HUES6 (cell line): ENCODE results near the gene CAMKK1.

Experiments used
- H3K27ac ChIP-seq: 2 replicates; pipeline ENCODE4 v1.7.0; 2013; ENCODE audit warnings: low read depth, mild to moderate bottlenecking, low read length, inconsistent platforms
- H3K27me3 ChIP-seq: 2 replicates; pipeline ENCODE4 v1.6.1; 2013; ENCODE audit warnings: low read length; ENCODE audit not compliant: control insufficient read depth, insufficient read depth
- H3K36me3 ChIP-seq: 2 replicates; pipeline ENCODE4 v1.6.1; 2013; ENCODE audit warnings: low read length; ENCODE audit not compliant: control insufficient read depth, insufficient read depth
- H3K4me1 ChIP-seq: 2 replicates; pipeline ENCODE4 v1.6.1; 2013; ENCODE audit warnings: low read length; ENCODE audit not compliant: control insufficient read depth, insufficient read depth
- H3K4me3 ChIP-seq: 2 replicates; pipeline ENCODE4 v1.5.1; 2013; ENCODE audit warnings: low read depth, low read length
- H3K9ac ChIP-seq: one replicate; pipeline ENCODE4 v1.6.1; 2013; ENCODE audit warnings: mild to moderate bottlenecking, low read length
- H3K9me3 ChIP-seq: 2 replicates; pipeline ENCODE4 v1.6.1; 2013; ENCODE audit warnings: low read depth, low read length; ENCODE audit not compliant: control insufficient read depth, insufficient read depth

Gene CAMKK1

DNA sequence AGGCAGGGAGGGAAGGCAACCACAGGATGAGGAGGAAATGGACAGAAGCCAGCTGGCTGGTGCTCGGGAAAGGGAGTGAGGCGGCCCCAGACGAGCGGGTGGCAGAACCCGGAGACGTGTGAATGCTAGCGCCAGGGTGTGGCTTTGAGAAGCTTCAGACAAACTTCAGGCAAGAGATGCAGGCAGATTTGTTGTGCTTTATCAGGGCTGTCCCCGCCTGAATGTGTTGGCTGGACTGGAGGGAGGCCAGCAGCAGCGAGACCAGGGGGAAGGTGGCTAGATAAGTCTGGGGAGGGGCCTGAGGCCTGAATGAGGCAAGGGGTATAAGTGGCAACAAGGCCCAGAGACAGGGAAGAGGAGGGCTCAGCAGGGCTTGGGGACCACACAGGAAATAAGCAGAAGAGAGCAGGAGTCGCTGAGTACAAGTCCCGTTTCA, 22.0 kb downstream of the CAMKK1 start:
- Histone ChIP-seq H3K27ac (no peak overlapping the region), H3K4me3 (no peak overlapping the region), H3K27me3 (no peaks in the 10 kb centered on the region), H3K4me1 (no peaks in the 10 kb centered on the region), H3K36me3 (peaks cover 40% of the 10 kb centered on the region), H3K9ac (no peak overlapping the region), H3K9me3 (no peaks in the 10 kb centered on the region)

DNA sequence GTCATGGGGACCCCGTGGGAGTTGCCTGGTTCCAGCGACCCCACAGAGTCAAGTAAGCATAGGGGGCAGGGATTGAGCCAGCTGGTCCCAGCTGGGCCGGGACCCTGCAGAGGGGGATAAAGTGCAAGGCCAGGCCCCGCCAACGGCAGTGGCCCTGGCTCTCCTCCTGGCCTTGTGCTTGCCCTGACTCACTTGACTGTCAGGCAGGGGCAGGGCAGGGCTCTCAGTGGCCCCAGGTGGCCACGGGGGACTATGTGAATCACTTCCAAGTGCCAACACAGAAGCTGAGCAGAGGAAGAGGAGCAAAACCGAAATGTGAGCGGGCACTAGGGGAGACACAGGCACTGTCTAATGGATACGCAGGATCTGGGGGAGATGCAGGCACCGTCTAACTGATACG, 25.2 kb downstream of the CAMKK1 start:
- Histone ChIP-seq H3K4me1 (no peaks in the 10 kb centered on the region), H3K9me3 (no peaks in the 10 kb centered on the region), H3K27ac (no peak overlapping the region), H3K27me3 (no peaks in the 10 kb centered on the region), H3K4me3 (no peak overlapping the region), H3K36me3 (peaks cover 21% of the 10 kb centered on the region), H3K9ac (no peak overlapping the region)

DNA sequence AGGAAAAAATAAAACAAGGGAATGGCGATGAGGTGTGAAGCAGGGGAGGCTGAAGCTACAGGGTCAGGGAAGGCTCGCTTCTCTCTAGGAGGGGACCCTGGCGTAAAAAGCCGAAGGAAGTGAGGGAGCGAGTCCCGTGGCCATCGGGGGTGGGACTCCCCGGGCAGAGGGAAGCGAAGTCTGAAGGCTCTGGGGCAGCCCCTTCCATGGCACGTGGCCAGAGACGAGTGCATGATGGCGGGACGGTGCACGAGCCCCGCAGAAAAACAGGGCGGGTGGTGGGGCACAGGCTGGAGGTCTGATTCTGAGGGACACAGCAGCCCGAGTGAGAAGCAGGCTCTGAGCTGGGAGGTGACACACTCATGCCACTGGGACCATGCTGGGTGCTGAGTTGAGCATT, 25.7 kb downstream of the CAMKK1 start:
- no peak overlapping the region for H3K27ac ChIP-seq

DNA sequence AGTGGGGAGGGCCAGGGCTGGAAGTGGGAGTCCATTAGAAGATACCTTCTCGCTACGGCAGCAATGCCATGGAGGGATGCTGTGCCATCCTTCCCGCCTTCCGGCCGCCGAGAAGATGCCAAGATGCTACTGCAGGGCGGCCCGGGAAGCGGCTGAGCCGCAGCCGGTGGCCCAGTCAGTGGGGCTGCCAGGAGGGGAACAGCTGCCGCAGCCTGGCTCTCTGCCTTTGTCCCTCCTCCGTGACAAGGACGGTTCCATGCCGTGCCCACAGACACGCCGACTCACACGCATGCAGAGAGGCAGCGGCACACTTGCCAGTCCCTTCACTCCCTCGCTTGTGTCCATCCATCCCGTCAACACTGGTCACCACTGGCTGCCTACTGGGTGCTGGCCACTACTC, 26.6 kb downstream of the CAMKK1 start:
- no peak overlapping the region for H3K27ac ChIP-seq
- peaks cover 19% of the 10 kb centered on the region for H3K36me3 ChIP-seq
- H3K4me3 ChIP-seq, result no peak overlapping the region
- no peak overlapping the region for H3K9ac ChIP-seq
- H3K4me1 ChIP-seq, result no peaks in the 10 kb centered on the region
- H3K27me3 ChIP-seq, result no peaks in the 10 kb centered on the region
- no peaks in the 10 kb centered on the region for H3K9me3 ChIP-seq

More for the DNA sequence above, 25.7 kb downstream of the CAMKK1 start:
- Histone ChIP-seq H3K9ac (no peak overlapping the region), H3K4me1 (no peaks in the 10 kb centered on the region), H3K4me3 (no peak overlapping the region), H3K9me3 (no peaks in the 10 kb centered on the region), H3K36me3 (peaks cover 17% of the 10 kb centered on the region), H3K27me3 (no peaks in the 10 kb centered on the region)

DNA sequence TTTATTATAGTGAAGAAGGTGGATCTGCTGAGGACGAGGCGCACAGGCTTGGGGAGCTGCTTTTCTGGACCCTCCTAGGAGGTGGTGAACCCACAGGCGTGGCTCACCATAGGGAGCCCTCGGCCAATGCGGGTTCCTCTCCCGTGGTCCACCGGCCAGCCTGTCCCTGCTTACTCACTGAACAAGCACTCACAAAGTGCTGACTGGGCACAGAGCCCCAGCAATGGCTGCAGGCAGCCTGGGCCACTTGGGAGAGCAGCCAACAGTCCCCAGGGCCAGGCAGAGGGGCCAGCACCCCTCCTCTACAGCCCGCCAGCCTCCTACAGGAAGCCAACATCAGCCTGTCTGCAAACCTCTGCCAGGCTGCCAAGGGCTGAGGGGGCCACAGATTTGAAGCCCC, 27.7 kb downstream of the CAMKK1 start:
- Histone ChIP-seq H3K4me1 (no peaks in the 10 kb centered on the region), H3K36me3 (peaks cover 22% of the 10 kb centered on the region), H3K27me3 (no peaks in the 10 kb centered on the region), H3K9me3 (no peaks in the 10 kb centered on the region), H3K27ac (no peak overlapping the region), H3K4me3 (no peak overlapping the region), H3K9ac (no peak overlapping the region)

DNA sequence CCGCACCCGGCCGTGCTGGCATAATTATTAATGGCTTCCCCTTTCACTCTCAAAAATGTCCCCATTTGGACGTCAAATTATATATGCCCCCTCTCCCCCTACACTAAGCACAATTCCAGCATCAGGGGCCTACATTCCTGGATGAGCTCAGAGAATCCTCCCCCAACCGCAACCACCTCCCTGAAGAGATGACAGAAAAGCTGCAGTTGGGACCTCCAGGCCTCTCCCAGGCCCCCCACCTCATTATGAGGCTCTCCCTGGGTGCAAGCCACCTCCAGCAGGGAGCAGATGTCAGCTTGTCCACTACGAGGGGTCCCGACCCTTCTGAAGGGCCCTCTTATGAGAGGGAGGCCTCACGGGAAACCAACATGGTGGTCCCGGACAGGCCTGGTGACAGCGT, 28.3 kb downstream of the CAMKK1 start:
- no peaks in the 10 kb centered on the region for H3K4me1 ChIP-seq
- no peaks in the 10 kb centered on the region for H3K9me3 ChIP-seq
- no peaks in the 10 kb centered on the region for H3K27me3 ChIP-seq
- H3K27ac ChIP-seq, result no peak overlapping the region
- no peak overlapping the region for H3K4me3 ChIP-seq
- H3K36me3 ChIP-seq, result peaks cover 18% of the 10 kb centered on the region
- no peak overlapping the region for H3K9ac ChIP-seq

DNA sequence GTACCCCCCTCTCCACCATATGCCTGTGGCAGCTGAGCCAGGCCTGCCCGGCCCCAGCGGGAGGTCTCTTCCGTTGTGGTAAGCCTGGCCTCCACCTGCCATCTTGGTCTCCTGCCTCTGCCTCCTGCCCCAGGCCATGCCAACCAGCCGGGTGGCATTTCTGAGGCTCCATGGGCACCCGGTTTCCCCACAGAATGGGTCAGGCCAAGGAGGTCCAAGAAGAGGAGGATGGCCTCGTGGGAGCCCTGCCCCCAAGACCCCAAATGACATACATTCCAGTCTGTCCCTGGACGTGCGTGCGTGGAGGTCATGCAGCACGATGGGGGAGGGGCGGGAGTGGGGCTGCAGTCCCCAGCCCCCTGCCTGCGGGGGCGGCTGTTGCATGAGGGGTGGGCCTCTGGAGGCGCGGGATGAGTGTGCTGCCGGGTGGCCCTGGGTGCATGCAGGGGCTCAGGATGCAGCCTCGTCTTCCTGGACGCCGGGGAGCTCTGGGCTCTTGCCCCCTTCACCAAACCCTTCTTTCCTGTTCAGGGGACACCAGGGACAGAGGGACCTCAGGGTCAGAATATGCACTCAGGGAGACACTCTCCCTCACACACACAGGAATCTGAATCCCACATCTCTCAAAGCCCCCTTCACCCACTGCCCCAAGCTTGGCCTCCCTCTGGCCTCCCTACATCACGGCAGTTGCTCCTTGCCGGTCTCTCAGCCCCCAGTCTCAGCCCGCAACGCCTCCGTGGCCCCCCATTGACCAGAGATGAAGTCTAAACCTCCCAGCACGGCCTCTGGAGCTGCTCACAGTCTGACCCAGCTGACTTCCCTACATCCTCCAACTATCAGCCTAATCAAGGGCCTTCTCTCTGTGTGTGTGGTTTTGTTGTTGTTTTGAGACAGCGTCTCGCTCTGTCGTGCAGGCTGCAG, 30.8 kb downstream of the CAMKK1 start:
- H3K36me3 ChIP-seq, result peaks cover 14% of the 10 kb centered on the region
- H3K9ac ChIP-seq, result no peak overlapping the region
- H3K27ac ChIP-seq, result no peak overlapping the region

DNA sequence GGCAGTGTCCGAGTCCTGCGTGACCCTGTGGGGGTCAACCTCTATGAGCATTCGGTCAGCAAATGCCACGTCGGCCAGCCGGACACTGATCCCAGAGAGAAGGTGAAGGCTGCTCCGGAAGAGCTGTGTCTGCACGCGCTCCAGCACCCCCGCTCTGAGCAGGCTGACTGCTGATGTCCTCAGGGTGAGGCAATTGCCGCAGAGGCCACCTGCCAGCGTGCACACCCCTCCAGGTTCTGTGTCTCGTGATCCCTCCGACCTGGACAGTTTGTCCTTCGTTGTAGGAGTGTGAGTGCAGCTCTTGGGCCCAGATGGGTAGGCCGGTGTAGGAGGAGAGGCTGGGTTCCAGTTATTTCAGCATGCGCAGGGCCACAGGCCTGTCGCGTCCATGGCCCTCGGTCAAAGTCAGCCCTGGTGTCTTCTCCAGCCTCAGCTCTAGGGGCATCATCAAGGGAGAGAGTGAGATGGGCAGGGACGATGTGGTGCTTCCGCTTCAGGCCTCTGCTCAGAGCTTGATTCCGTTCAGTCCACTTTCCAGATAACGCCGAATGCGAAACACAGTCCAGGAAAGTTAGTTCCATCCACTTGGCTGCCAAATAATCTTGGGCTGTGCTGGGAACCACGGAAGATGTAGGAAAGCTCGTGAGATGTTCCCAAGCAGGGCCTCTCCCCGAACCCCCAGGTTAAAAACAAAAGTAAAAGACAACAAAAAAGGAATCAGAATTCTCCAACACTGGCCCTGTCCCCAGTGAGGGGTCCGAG, 31.7 kb downstream of the CAMKK1 start:
- Histone ChIP-seq H3K9ac (no peak overlapping the region), H3K4me1 (no peaks in the 10 kb centered on the region), H3K9me3 (no peaks in the 10 kb centered on the region), H3K27me3 (no peaks in the 10 kb centered on the region), H3K36me3 (peaks cover 14% of the 10 kb centered on the region), H3K27ac (no peak overlapping the region), H3K4me3 (no peak overlapping the region)

More for the DNA sequence above, 30.8 kb downstream of the CAMKK1 start:
- Histone ChIP-seq H3K27me3 (no peaks in the 10 kb centered on the region), H3K4me1 (no peaks in the 10 kb centered on the region), H3K9me3 (no peaks in the 10 kb centered on the region), H3K4me3 (no peak overlapping the region)

DNA sequence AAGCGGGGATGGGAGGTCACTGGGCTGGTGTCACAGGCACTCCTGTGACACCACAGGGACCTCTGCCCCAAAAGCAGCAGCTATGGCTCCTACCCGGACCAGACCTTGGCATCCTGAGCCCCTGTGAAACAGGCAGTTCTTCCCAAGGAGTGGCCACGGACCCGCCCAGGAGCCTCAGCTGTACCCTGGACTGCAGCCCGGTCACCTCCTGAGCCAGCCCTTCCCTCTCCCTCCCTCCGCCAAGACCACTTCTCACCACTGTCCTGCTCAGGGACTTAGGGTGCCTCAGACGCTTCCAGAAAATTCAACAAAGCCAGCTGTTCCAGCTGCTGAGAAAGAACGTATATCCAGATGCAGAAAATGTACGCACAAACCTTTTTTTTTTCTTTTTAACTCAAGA, 32.9 kb downstream of the CAMKK1 start:
- Histone ChIP-seq H3K27ac (no peak overlapping the region), H3K9ac (no peak overlapping the region), H3K27me3 (no peaks in the 10 kb centered on the region), H3K4me1 (no peaks in the 10 kb centered on the region), H3K9me3 (no peaks in the 10 kb centered on the region), H3K36me3 (peaks cover 12% of the 10 kb centered on the region), H3K4me3 (no peak overlapping the region)

DNA sequence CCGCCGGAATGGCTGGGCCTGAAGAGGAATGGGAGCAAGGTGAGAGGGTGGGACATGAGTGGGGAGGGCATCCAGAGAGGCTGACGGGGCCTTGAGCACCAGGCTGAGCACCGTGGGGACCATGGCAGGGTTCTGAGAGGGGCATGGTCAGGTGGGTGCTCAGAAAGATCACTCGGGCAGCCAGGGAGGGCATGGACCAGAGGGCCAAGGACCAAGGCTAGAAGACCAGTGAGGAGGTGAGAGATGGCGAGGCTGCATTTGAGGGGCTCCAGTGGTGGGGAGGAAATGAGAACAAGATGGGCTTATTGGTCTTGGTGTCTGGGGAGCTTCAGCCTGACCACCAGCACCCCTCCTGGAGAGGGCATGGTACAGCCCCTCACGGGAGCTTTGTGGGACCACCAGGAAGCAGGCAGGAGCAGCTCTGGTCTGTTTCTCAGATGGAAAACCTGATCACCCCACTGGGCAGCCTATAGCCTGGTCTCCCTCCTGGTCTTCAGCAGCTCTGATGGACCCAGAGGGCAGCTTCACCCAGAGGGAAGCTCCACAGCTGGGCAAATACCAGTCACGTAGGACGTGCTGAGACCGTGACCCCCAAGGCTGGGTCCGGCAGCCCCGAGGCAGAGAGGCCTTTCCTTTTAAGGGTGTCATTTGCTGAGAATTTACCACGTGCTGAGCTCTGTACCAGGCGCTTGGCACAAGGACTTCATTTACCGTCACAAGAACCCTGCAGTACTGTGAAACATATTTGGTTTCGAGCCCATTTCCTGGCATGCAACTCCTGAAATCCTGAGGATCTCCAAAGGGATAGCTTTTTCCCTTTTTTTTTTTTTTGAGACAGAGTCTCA, 35.4 kb downstream of the CAMKK1 start:
- H3K9me3 ChIP-seq, result no peaks in the 10 kb centered on the region
- H3K4me1 ChIP-seq, result no peaks in the 10 kb centered on the region
- no peak overlapping the region for H3K9ac ChIP-seq
- H3K4me3 ChIP-seq, result no peak overlapping the region
- H3K27me3 ChIP-seq, result no peaks in the 10 kb centered on the region
- peaks cover 12% of the 10 kb centered on the region for H3K36me3 ChIP-seq
- H3K27ac ChIP-seq, result no peak overlapping the region
